Measurements from ENCODE around the gene TAF11. TPM values are rescaled to one million over a fixed set of nuclear protein-coding genes. Genes with fewer than 3 reads are reported as not detected.

Gene TAF11
- total and polyA plus RNA-seq, 12 donors: 16.4 to 52.1 (median 26.6) TPM

- intact Hi-C loops (cut with DNase I): no loop called here
- H3K9me3 ChIP-seq (replicated peaks in 1 of 3): no peaks in the 10 kb centered on the region
- peaks cover 0 to 20% of the 10 kb centered on the region in 2 donors for H3K36me3 ChIP-seq (replicated peaks in 1 of 2)
- peaks cover 0 to 12% of the 10 kb centered on the region in 2 donors for H3K4me1 ChIP-seq (replicated peaks in 1 of 2)
- peak in 1 of 7 donors; percentile 8 for DNase-seq
- WGBS, 4 donors: 86 to 92% (median 90%) methylated on average over 2 to 4 of the region's 4 CpGs
- TF ChIP-seq POLR2A (IDR thresholded peaks at IDR 0.05) (no peak), CTCF (IDR thresholded peaks at IDR 0.05) (no peak)
- H3K4me3 ChIP-seq: no peak overlapping the region
- H3K27me3 ChIP-seq: no peaks in the 10 kb centered on the region
- H3K27ac ChIP-seq: peak overlapping the region in 2 of 5 donors; percentile 7 to 59
Measured at GRCh38 chr6:34836008-34836407, 51.8 kb downstream of the TAF11 start.

- no peaks in the 10 kb centered on the region for H3K9me3 ChIP-seq (replicated peaks in 1 of 3)
- TF ChIP-seq POLR2A (IDR thresholded peaks at IDR 0.05) (no peak), CTCF (IDR thresholded peaks at IDR 0.05) (no peak)
- H3K4me1 ChIP-seq (replicated peaks in 1 of 2): peaks cover 0 to 12% of the 10 kb centered on the region in 2 donors
- no peaks in the 10 kb centered on the region for H3K27me3 ChIP-seq
- 62 to 76% (median 71%) methylated on average over 4 of the region's 4 CpGs for WGBS, 4 donors
- no peak overlapping the region for H3K4me3 ChIP-seq
- peaks cover 0 to 20% of the 10 kb centered on the region in 2 donors for H3K36me3 ChIP-seq (replicated peaks in 1 of 2)
- intact Hi-C loops (cut with DNase I): no loop called here
- DNase-seq: peak in 4 of 7 donors; percentile 26 to 49 (median 35)
- peak overlapping the region in 2 of 5 donors; percentile 7 to 59 for H3K27ac ChIP-seq
Measured at GRCh38 chr6:34834789-34835518, 52.9 kb downstream of the TAF11 start.

GRCh38 chr6:34832942-34833341 is 54.9 kb downstream of the TAF11 start:
- Histone ChIP-seq H3K36me3 (replicated peaks in 1 of 2) (peaks cover 0 to 29% of the 10 kb centered on the region in 2 donors), H3K27me3 (no peaks in the 10 kb centered on the region), H3K9me3 (replicated peaks in 1 of 3) (no peaks in the 10 kb centered on the region), H3K27ac (no peak overlapping the region), H3K4me1 (replicated peaks in 1 of 2) (peaks cover 0 to 12% of the 10 kb centered on the region in 2 donors), H3K4me3 (no peak overlapping the region)
- no peak for DNase-seq
- WGBS, 4 donors: 93 to 95% (median 94%) methylated on average over 1 of the region's 1 CpG
- TF ChIP-seq POLR2A (IDR thresholded peaks at IDR 0.05) (no peak), CTCF (IDR thresholded peaks at IDR 0.05) (no peak)
- intact Hi-C loops (cut with DNase I): no loop called here

GRCh38 chr6:34829137-34829536 is 58.7 kb downstream of the TAF11 start:
- Histone ChIP-seq H3K4me3 (no peak overlapping the region), H3K4me1 (replicated peaks in 1 of 2) (no peaks in the 10 kb centered on the region), H3K27ac (no peak overlapping the region), H3K36me3 (replicated peaks in 1 of 2) (peaks cover 0 to 24% of the 10 kb centered on the region in 2 donors), H3K9me3 (replicated peaks in 1 of 3) (no peaks in the 10 kb centered on the region), H3K27me3 (no peaks in the 10 kb centered on the region)
- WGBS, 4 donors: 95 to 99% (median 95%) methylated on average over 2 of the region's 2 CpGs
- TF ChIP-seq CTCF (IDR thresholded peaks at IDR 0.05) (no peak), POLR2A (IDR thresholded peaks at IDR 0.05) (no peak)
- intact Hi-C loops (cut with DNase I): no loop called here
- DNase-seq: no peak

Other genes starting within 250 kb of the TAF11 start
- 10 to 100 TPM; 35.0 to 84.1 (median 70.9) TPM for gene ILRUN, start 191.3 kb downstream of the TAF11 start, total RNA-seq
- gene ILRUN, start 191.3 kb downstream of the TAF11 start, polyA plus RNA-seq: 10 to 100 TPM; 18.2 to 62.8 (median 30.7) TPM
- 100 to 1,000 TPM in 1 of 9 donors, 10 to 100 TPM in 8; 38.9 to 117 (median 74.7) TPM for gene SNRPC, start 130.5 kb downstream of the TAF11 start, total RNA-seq
- gene SNRPC, start 130.5 kb downstream of the TAF11 start, polyA plus RNA-seq: 100 to 1,000 TPM in 2 of 3 donors, 10 to 100 TPM in 1; 54.6 to 121 (median 110) TPM
- 10 to 100 TPM in 8 of 9 donors, 1 to 10 TPM in 1; 7.5 to 21.4 (median 14.7) TPM for gene BLTP3A, start 96.0 kb downstream of the TAF11 start, total RNA-seq
- 1 to 10 TPM; 2.2 to 9.7 (median 3.1) TPM for gene BLTP3A, start 96.0 kb downstream of the TAF11 start, polyA plus RNA-seq
- gene ANKS1A, start 1.2 kb upstream of the TAF11 start, total RNA-seq: 10 to 100 TPM; 11.7 to 68.0 (median 44.9) TPM
- 10 to 100 TPM; 12.6 to 21.1 (median 15.7) TPM for gene ANKS1A, start 1.2 kb upstream of the TAF11 start, polyA plus RNA-seq

All from adrenal gland (tissue), 12 donors.